A549 (cell line): ENCODE data around the gene TMIGD3. TPM values are rescaled to one million over a fixed set of nuclear protein-coding genes. Genes with fewer than 3 reads are reported as not detected.

Source experiments
- BHLHE40 ChIP-seq: IDR thresholded peaks from 2 replicates; pipeline ENCODE4 v1.6.1; 2012; ENCODE audit warnings: low read depth, low read length, inconsistent platforms
- CBX8 ChIP-seq: fragments of 200-600 bp; sonication (generic); IDR thresholded peaks from 2 replicates; pipeline ENCODE4 v1.6.1; 2016
- CEBPB ChIP-seq, 2 experiments: fragments of >200 bp in 1 of 2; sonication (Bioruptor Twin) in 1 of 2; formaldehyde crosslinking in 1 of 2; IDR thresholded peaks; 2 replicates each; pipeline ENCODE4 v1.6.1; 2012 to 2016
- CHD2 ChIP-seq: fragments of 150-350 bp; IDR thresholded peaks from 2 replicates; pipeline ENCODE4 v1.6.1; 2014; ENCODE audit warnings: low read length; ENCODE audit not compliant: partially characterized antibody
- CHD4 ChIP-seq: fragments of 200-600 bp; sonication (generic); IDR thresholded peaks from 2 replicates; pipeline ENCODE4 v1.6.1; 2016; ENCODE audit warnings: antibody characterized with exemption, mild to moderate bottlenecking, borderline replicate concordance
- CTCF ChIP-seq: fragments of >200 bp; sonication (Bioruptor Twin); formaldehyde crosslinking; IDR thresholded peaks from 3 replicates; pipeline ENCODE4 v1.5.1; 2016
- E2F6 ChIP-seq: IDR thresholded peaks from 2 replicates; pipeline ENCODE4 v1.6.1; 2012; ENCODE audit warnings: low read depth, borderline replicate concordance
- EHMT2 ChIP-seq: fragments of 200-600 bp; sonication (generic); IDR thresholded peaks from 2 replicates; pipeline ENCODE4 v1.6.1; 2016; ENCODE audit warnings: antibody characterized with exemption, low read depth, mild to moderate bottlenecking, moderate library complexity
- EP300 ChIP-seq, 2 experiments: fragments of >200 bp; sonication (Bioruptor Twin); formaldehyde crosslinking; IDR thresholded peaks; 2 replicates in 1 of 2; 3 replicates in 1 of 2; pipeline ENCODE4 v1.6.1; 2016 to 2017
- FOSL2 ChIP-seq, 2 experiments: fragments of 450-650 bp in 1 of 2; fragments of >200 bp in 1 of 2; sonication (Bioruptor Twin) in 1 of 2; formaldehyde crosslinking; IDR thresholded peaks; 2 replicates each; pipeline versions ENCODE4 v1.5.0 to v1.6.1; 2016 to 2020; ENCODE audit warnings: mild to moderate bottlenecking in 1 of 2, moderate library complexity in 1 of 2
- HDAC2 ChIP-seq: fragments of 200-600 bp; sonication (generic); IDR thresholded peaks from 2 replicates; pipeline ENCODE4 v1.6.1; 2016
- HEYL ChIP-seq: fragments of 250-450 bp; sonication (Bioruptor Pico); IDR thresholded peaks from 2 replicates; pipeline ENCODE4 v1.8.0; 2021; ENCODE audit warnings: mild to moderate bottlenecking, moderate library complexity
- HOXA7 ChIP-seq: fragments of 250-450 bp; sonication (Bioruptor Pico); IDR thresholded peaks from 2 replicates; pipeline ENCODE4 v1.5.0; 2020; ENCODE audit warnings: mild to moderate bottlenecking, moderate library complexity
- HOXB13 ChIP-seq: fragments of 250-450 bp; sonication (Bioruptor Pico); IDR thresholded peaks from 2 replicates; pipeline ENCODE4 v1.5.0; 2020; ENCODE audit warnings: low read depth, mild to moderate bottlenecking, moderate library complexity
- MYC ChIP-seq: IDR thresholded peaks from 2 replicates; pipeline ENCODE4 v1.6.1; 2012; ENCODE audit warnings: mild to moderate bottlenecking, inconsistent platforms, low read length, improper control_type of control experiment, borderline replicate concordance
- NFE2L2 ChIP-seq: fragments of 150-350 bp; conservative IDR thresholded peaks from 2 replicates; pipeline ENCODE4 v1.6.1; 2014; ENCODE audit warnings: low read length
- NPAS2 ChIP-seq: fragments of 250-450 bp; sonication (Bioruptor Pico); IDR thresholded peaks from 2 replicates; pipeline ENCODE4 v1.8.0; 2022; ENCODE audit warnings: mild to moderate bottlenecking, moderate library complexity, borderline replicate concordance
- NR3C1 ChIP-seq: fragments of >200 bp; sonication (Bioruptor Twin); formaldehyde crosslinking; IDR thresholded peaks from 3 replicates; pipeline ENCODE4 v1.6.1; 2017
- PHF8 ChIP-seq: fragments of 200-600 bp; sonication (generic); IDR thresholded peaks from 2 replicates; pipeline ENCODE4 v1.6.1; 2016; ENCODE audit warnings: low read depth, mild to moderate bottlenecking, antibody characterized with exemption, moderate library complexity, borderline replicate concordance
- POLR2A ChIP-seq: IDR thresholded peaks from 2 replicates; pipeline ENCODE4 v1.6.1; 2012; ENCODE audit warnings: mild to moderate bottlenecking, low read length
- RARB ChIP-seq: fragments of 250-450 bp; sonication (Bioruptor Pico); IDR thresholded peaks from 2 replicates; pipeline ENCODE4 v1.8.0; 2021; ENCODE audit warnings: mild to moderate bottlenecking, moderate library complexity
- REST ChIP-seq: fragments of 200-600 bp; sonication (generic); IDR thresholded peaks from 2 replicates; pipeline ENCODE4 v1.6.1; 2016; ENCODE audit warnings: antibody characterized with exemption, mild to moderate bottlenecking, moderate library complexity
- RFX5 ChIP-seq: fragments of 450-650 bp; IDR thresholded peaks from 2 replicates; pipeline ENCODE4 v1.7.1; 2014; ENCODE audit warnings: antibody characterized with exemption, mild to moderate bottlenecking, moderate library complexity
- SMC3 ChIP-seq: fragments of >200 bp; sonication (Bioruptor Twin); formaldehyde crosslinking; IDR thresholded peaks from 3 replicates; pipeline ENCODE4 v1.6.1; 2018; ENCODE audit warnings: inconsistent platforms
- SREBF2 ChIP-seq: fragments of 450-650 bp; IDR thresholded peaks from 2 replicates; pipeline ENCODE4 v1.6.1; 2014; ENCODE audit warnings: mild to moderate bottlenecking, moderate library complexity
- TFCP2L1 ChIP-seq: fragments of 250-450 bp; sonication (Bioruptor Pico); IDR thresholded peaks from 2 replicates; pipeline ENCODE4 v1.5.0; 2021; ENCODE audit warnings: mild to moderate bottlenecking
- TP53 ChIP-seq: fragments of 250-450 bp; sonication (Bioruptor Pico); IDR thresholded peaks from 2 replicates; pipeline ENCODE4 v1.5.0; 2021; ENCODE audit warnings: mild to moderate bottlenecking, moderate library complexity
- ZC3H11A ChIP-seq: fragments of 450-650 bp; IDR thresholded peaks from 2 replicates; pipeline ENCODE4 v1.6.1; 2014; ENCODE audit warnings: antibody characterized with exemption, mild to moderate bottlenecking
- ZFP36 ChIP-seq: fragments of 450-650 bp; IDR thresholded peaks from 2 replicates; pipeline ENCODE4 v1.6.1; 2014; ENCODE audit warnings: borderline replicate concordance; ENCODE audit not compliant: partially characterized antibody
- ZNF302 ChIP-seq: fragments of 250-450 bp; sonication (Bioruptor Pico); IDR thresholded peaks from 2 replicates; pipeline ENCODE4 v1.9.0; 2021; ENCODE audit warnings: inconsistent platforms, mild to moderate bottlenecking, moderate library complexity
- ZSCAN20 ChIP-seq: fragments of 250-450 bp; sonication (Bioruptor Pico); IDR thresholded peaks from 2 replicates; pipeline ENCODE4 v1.8.0; 2022; ENCODE audit warnings: mild to moderate bottlenecking, moderate library complexity
- polyA plus RNA-seq, 4 experiments: library from polyadenylated mRNA; depleted of rRNA in 3 of 4; stranded (reverse); fragments of >200 nt; fragmentation: RNase III in 1 of 4; extraction: RNeasy Plus Mini Kit Qiagen cat#74134 plus additional on column Dnase treatment in 1 of 4; gene quantifications; 2 replicates in 3 of 4; 3 replicates in 1 of 4; pipeline ENCODE4 v1.2.3, GENCODE V29; 2011 to 2017

Gene TMIGD3
- polyA plus RNA-seq, 2 of the 4 experiments (the other 2 are of a cell fraction), result not detected

GRCh38 chr1:111448918-111449702 lies 54.3 kb downstream of the TMIGD3 start, which contains the start of the genes ATP5PB and WDR77 (continued):
- no peak for TF ChIP-seq EHMT2
- no peak for TF ChIP-seq CHD4
- TF ChIP-seq CBX8, result no peak
- no peak for TF ChIP-seq ZFP36
- TF ChIP-seq RARB (CRISPR knock-in tag), result no peak
- peak; percentile 86 for TF ChIP-seq REST
- no peak for TF ChIP-seq EP300 (IDR thresholded peaks at IDR 0.05)
- no peak for TF ChIP-seq ZNF302 (CRISPR knock-in tag)
- no peak for TF ChIP-seq CTCF
- TF ChIP-seq NPAS2 (CRISPR knock-in tag), result no peak
- no peak for TF ChIP-seq HOXA7
- TF ChIP-seq E2F6, result no peak
- no peak; the same call in 1 of the 2 replicates for TF ChIP-seq PHF8
- no peak for TF ChIP-seq FOSL2 (IDR thresholded peaks at IDR 0.05)
- no peak for TF ChIP-seq FOSL2 (CRISPR knock-in tag; IDR thresholded peaks at IDR 0.05)
- TF ChIP-seq HDAC2, result no peak
- TF ChIP-seq CEBPB (IDR thresholded peaks at IDR 0.05), result no peak
- TF ChIP-seq ZSCAN20 (CRISPR knock-in tag), result no peak
- TF ChIP-seq SREBF2, result no peak
- peak; percentile 53; the same call in 1 of the 2 replicates for TF ChIP-seq MYC
- TF ChIP-seq NFE2L2, result no peak
- no peak for TF ChIP-seq NR3C1
- no peak for TF ChIP-seq HOXB13 (CRISPR knock-in tag)
- TF ChIP-seq RFX5, result no peak
- no peak for TF ChIP-seq TP53 (CRISPR knock-in tag)
- no peak for TF ChIP-seq SMC3
- no peak for TF ChIP-seq BHLHE40
- no peak for TF ChIP-seq TFCP2L1 (CRISPR knock-in tag)
- peak; percentile 25; the same call in 1 of the 2 replicates for TF ChIP-seq POLR2A
- TF ChIP-seq ZC3H11A, result no peak
- TF ChIP-seq CHD2, result peak; percentile 92
- TF ChIP-seq HEYL (CRISPR knock-in tag), result no peak
